Spleen (tissue), 11 donors: ENCODE data around the gene FBLL1. TPM values are rescaled to one million over a fixed set of nuclear protein-coding genes. Genes with fewer than 3 reads are reported as not detected.

ENCODE experiments used
- DNase-seq: peaks from one replicate; pipeline ENCODE4 v3.0.0-alpha.2; 2020
- H3K27ac ChIP-seq, 8 donors: fragments of 200-600 bp; sonication (generic) in 7 of 8; 1 replicate in 4 of 8; 2 replicates in 4 of 8; pipeline versions ENCODE4 v1.5.0 to v1.8.0; 2016 to 2021; ENCODE audit warnings: inconsistent platforms in 4 of 8, mild to moderate bottlenecking in 4 of 8, moderate library complexity in 1 of 8
- H3K27me3 ChIP-seq, 7 donors: fragments of 200-600 bp; sonication (generic) in 6 of 7; replicated peaks in 1 of 7; 1 replicate in 4 of 7; 2 replicates in 3 of 7; pipeline versions ENCODE4 v1.5.0 to v1.8.0; 2016 to 2021; ENCODE audit warnings: inconsistent platforms in 3 of 7, mild to moderate bottlenecking in 1 of 7
- H3K36me3 ChIP-seq, 6 donors: fragments of 200-600 bp; sonication (generic) in 5 of 6; 1 replicate in 4 of 6; 2 replicates in 2 of 6; pipeline versions ENCODE4 v1.5.0 to v1.8.0; 2016 to 2021; ENCODE audit warnings: inconsistent platforms in 2 of 6
- H3K4me1 ChIP-seq, 6 donors: fragments of 200-600 bp; sonication (generic) in 5 of 6; 1 replicate in 3 of 6; 2 replicates in 3 of 6; pipeline versions ENCODE4 v1.5.0 to v1.8.0; 2016 to 2021; ENCODE audit warnings: inconsistent platforms in 3 of 6
- H3K4me3 ChIP-seq, 8 donors: fragments of 200-600 bp; sonication (generic) in 7 of 8; 1 replicate in 4 of 8; 2 replicates in 4 of 8; pipeline versions ENCODE4 v1.5.0 to v1.8.0; 2016 to 2021; ENCODE audit warnings: inconsistent platforms in 4 of 8, mild to moderate bottlenecking in 4 of 8, moderate library complexity in 2 of 8
- H3K9me3 ChIP-seq, 8 donors: fragments of 200-600 bp; sonication (generic) in 7 of 8; 1 replicate in 4 of 8; 2 replicates in 4 of 8; pipeline versions ENCODE4 v1.5.0 to v1.8.0; 2016 to 2021; ENCODE audit warnings: inconsistent platforms in 4 of 8
- CTCF ChIP-seq, 11 experiments: fragments of 200-600 bp in 7 of 11; fragments of 450-650 bp in 4 of 11; sonication (generic) in 4 of 11; IDR thresholded peaks in 8 of 11; conservative IDR thresholded peaks in 3 of 11; 1 replicate in 7 of 11; 2 replicates in 4 of 11; pipeline versions ENCODE4 v1.4.0 to v1.8.0; 2016 to 2021; ENCODE audit warnings: antibody characterized with exemption in 11 of 11, inconsistent platforms in 4 of 11, mild to moderate bottlenecking in 1 of 11
- POLR2A ChIP-seq, 3 donors: fragments of 450-650 bp; IDR thresholded peaks; one replicate each; pipeline ENCODE4 v1.5.1; 2017; ENCODE audit warnings: antibody characterized with exemption in 3 of 3, mild to moderate bottlenecking in 1 of 3
- POLR2AphosphoS5 ChIP-seq, 3 donors: sonication (generic); formaldehyde crosslinking; IDR thresholded peaks; one replicate each; pipeline ENCODE4 v1.5.1; 2017; ENCODE audit warnings: antibody characterized with exemption in 3 of 3
- WGBS, 5 donors: extraction: QIAGEN DNeasy Blood & Tissue Kit in 3 of 5; methylation state at CpG; one replicate each; pipeline versions ENCODE4 v1.1.5 to v1.1.7; 2013 to 2018; 5-methylcytosine and 5-hydroxymethylcytosine counted together
- intact Hi-C: fragments of 100-400 bp; cut with DNase I; formaldehyde crosslinking; loops from one replicate; pipeline ENCODE4 v1.15.0; 2023; ENCODE audit warnings: low total_unique reads
- polyA plus RNA-seq, 3 donors: library from polyadenylated mRNA; stranded (reverse); fragments of 200-250 nt; gene quantifications; one replicate each; pipeline ENCODE4 v1.2.1, GENCODE V29; 2013
- total RNA-seq, 7 donors: library from RNA; depleted of rRNA in 3 of 7; stranded (reverse); fragments of >200 nt in 3 of 7; fragmentation: NEBNext Ultra II Directional in 4 of 7; extraction: Animal tissue kit (Norgen Biotek cat#: 25700) in 4 of 7; gene quantifications; one replicate each; pipeline versions ENCODE4 v1.1.0 to v1.2.1, GENCODE V29; 2016 to 2021
- donor health status: healthy with polysubstance abuse.
- donor health status: DM: no; HTN: no; CAD: no; lungs with moderate emphysema.
- donor health status: DM: no; HTN: no; CAD: no.
- donor health status: Bipolar disorder and iron deficiency.
- donor health status: healthy.
- donor health status: DM: no; HTN: no; CAD: no.
- donor health status: DM: yes; HTN: yes; CAD: no.

FBLL1 gene
- total and polyA plus RNA-seq, 10 donors, result 0.06 to 0.69 (median 0.20) TPM; not detected in 5

GRCh38 chr5:168550656-168551055, 21.6 kb downstream of the FBLL1 start:
- H3K9me3 ChIP-seq, result no peaks in the 10 kb centered on the region
- intact Hi-C loops, result no loop called here
- H3K27me3 ChIP-seq, result no peaks in the 10 kb centered on the region
- no peak for DNase-seq
- H3K27ac ChIP-seq, result no peak overlapping the region
- no peaks in the 10 kb centered on the region for H3K4me1 ChIP-seq
- no peak overlapping the region for H3K4me3 ChIP-seq
- no peak for TF ChIP-seq POLR2AphosphoS5 (IDR thresholded peaks at IDR 0.05)
- no peak for TF ChIP-seq CTCF (IDR thresholded peaks at IDR 0.05 in 8 of 11, conservative IDR thresholded peaks at IDR 0.05 in 3 of 11)
- TF ChIP-seq POLR2A (IDR thresholded peaks at IDR 0.05), result no peak
- H3K36me3 ChIP-seq, result peaks cover 0 to 92% (median 29%) of the 10 kb centered on the region in 6 donors

GRCh38 chr5:168552146-168552545, 23.0 kb downstream of the FBLL1 start:
- Histone ChIP-seq H3K4me1 (no peaks in the 10 kb centered on the region), H3K4me3 (no peak overlapping the region), H3K27ac (no peak overlapping the region), H3K9me3 (no peaks in the 10 kb centered on the region), H3K36me3 (peaks cover 0 to 93% (median 37%) of the 10 kb centered on the region in 6 donors), H3K27me3 (no peaks in the 10 kb centered on the region)
- intact Hi-C loops, result no loop called here
- TF ChIP-seq CTCF (IDR thresholded peaks at IDR 0.05 in 8 of 11, conservative IDR thresholded peaks at IDR 0.05 in 3 of 11) (no peak), POLR2AphosphoS5 (IDR thresholded peaks at IDR 0.05) (no peak), POLR2A (IDR thresholded peaks at IDR 0.05) (no peak)
- 67 to 91% (median 89%) methylated on average over 1 of the region's 1 CpG for WGBS, 5 donors
- DNase-seq, result no peak

- no peak for TF ChIP-seq POLR2AphosphoS5 (IDR thresholded peaks at IDR 0.05)
- no peak for TF ChIP-seq POLR2A (IDR thresholded peaks at IDR 0.05)
- no peak for TF ChIP-seq CTCF (IDR thresholded peaks at IDR 0.05 in 8 of 11, conservative IDR thresholded peaks at IDR 0.05 in 3 of 11)
- 90 to 96% (median 91%) methylated on average over 2 of the region's 2 CpGs for WGBS, 5 donors
- Histone ChIP-seq H3K4me3 (no peak overlapping the region), H3K27me3 (no peaks in the 10 kb centered on the region), H3K36me3 (peaks cover 0 to 98% (median 48%) of the 10 kb centered on the region in 6 donors), H3K4me1 (no peaks in the 10 kb centered on the region), H3K9me3 (no peaks in the 10 kb centered on the region), H3K27ac (no peak overlapping the region)
- DNase-seq, result no peak
- intact Hi-C loops, result no loop called here
These were observed 24.4 kb downstream of the FBLL1 start for GRCh38 chr5:168553377-168554130.

GRCh38 chr5:168557389-168557788, 28.3 kb downstream of the FBLL1 start:
- DNase-seq, result no peak
- Histone ChIP-seq H3K27me3 (no peaks in the 10 kb centered on the region), H3K9me3 (no peaks in the 10 kb centered on the region), H3K4me1 (no peaks in the 10 kb centered on the region), H3K36me3 (peaks cover 0 to 100% (median 69%) of the 10 kb centered on the region in 6 donors), H3K27ac (no peak overlapping the region), H3K4me3 (no peak overlapping the region)
- WGBS, 5 donors, result 90 to 96% (median 93%) methylated on average over 2 of the region's 2 CpGs
- TF ChIP-seq POLR2AphosphoS5 (IDR thresholded peaks at IDR 0.05), result no peak
- intact Hi-C loops, result no loop called here
